MM.1S (cell line): ENCODE data around the gene C1orf21.

Source experiments
- DNase-seq: peaks from one replicate; pipeline ENCODE4 v3.0.0-alpha.2; 2015
- H2AFZ ChIP-seq: fragments of 300-600 bp; sonication (generic); 2 replicates; pipeline ENCODE4 v1.6.0; 2016; ENCODE audit warnings: antibody characterized with exemption, low read length
- H3F3A ChIP-seq: fragments of 300-600 bp; sonication (generic); 2 replicates; pipeline ENCODE4 v1.6.1; 2016; ENCODE audit warnings: mild to moderate bottlenecking, antibody characterized with exemption, low read length, moderate library complexity, mixed read lengths; ENCODE audit not compliant: insufficient read depth
- H3K27ac ChIP-seq: fragments of 300-600 bp; sonication (generic); 2 replicates; pipeline ENCODE4 v1.5.1; 2016; ENCODE audit warnings: mild to moderate bottlenecking, low read length
- H3K27me3 ChIP-seq: fragments of 300-600 bp; sonication (generic); replicated peaks from 2 replicates; pipeline ENCODE4 v1.6.0; 2016; ENCODE audit warnings: low read length; ENCODE audit not compliant: insufficient read depth
- H3K36me3 ChIP-seq: fragments of 300-600 bp; sonication (generic); replicated peaks from 2 replicates; pipeline ENCODE4 v1.6.1; 2016; ENCODE audit warnings: mild to moderate bottlenecking, low read length, mixed read lengths; ENCODE audit not compliant: insufficient read depth
- H3K4me1 ChIP-seq: fragments of 300-600 bp; sonication (generic); 2 replicates; pipeline ENCODE4 v1.6.1; 2016; ENCODE audit warnings: low read length, mixed read lengths
- H3K4me2 ChIP-seq: fragments of 300-600 bp; sonication (generic); 2 replicates; pipeline ENCODE4 v1.6.0; 2016; ENCODE audit warnings: low read depth, low read length
- H3K4me3 ChIP-seq: fragments of 300-600 bp; sonication (generic); 2 replicates; pipeline ENCODE4 v1.5.1; 2016; ENCODE audit warnings: low read length, mixed read lengths
- H3K79me2 ChIP-seq: fragments of 300-600 bp; sonication (generic); 2 replicates; pipeline ENCODE4 v1.6.1; 2016; ENCODE audit warnings: mixed run types, low read length, mixed read lengths
- H3K9ac ChIP-seq: fragments of 300-600 bp; sonication (generic); 2 replicates; pipeline ENCODE4 v1.6.1; 2016; ENCODE audit warnings: low read length, mixed read lengths
- H3K9me2 ChIP-seq: fragments of 300-600 bp; sonication (generic); replicated peaks from 2 replicates; pipeline ENCODE4 v1.6.1; 2016; ENCODE audit warnings: mild to moderate bottlenecking, low read length, mixed read lengths; ENCODE audit not compliant: insufficient read depth
- H3K9me3 ChIP-seq: fragments of 300-600 bp; sonication (generic); replicated peaks from 2 replicates; pipeline ENCODE4 v1.6.1; 2016; ENCODE audit warnings: mild to moderate bottlenecking, low read length, mixed read lengths; ENCODE audit not compliant: insufficient read depth
- H4K20me1 ChIP-seq: fragments of 300-600 bp; sonication (generic); 2 replicates; pipeline ENCODE4 v1.6.1; 2016; ENCODE audit warnings: mild to moderate bottlenecking, low read length, moderate library complexity, mixed read lengths; ENCODE audit not compliant: insufficient read depth
- CTCF ChIP-seq: fragments of 300-600 bp; sonication (generic); IDR thresholded peaks from 2 replicates; pipeline ENCODE4 v1.5.1; 2016; ENCODE audit warnings: antibody characterized with exemption, low read length, mixed read lengths
- EZH2 ChIP-seq: fragments of 300-600 bp; sonication (generic); optimal IDR thresholded peaks from 2 replicates; pipeline ENCODE3; 2017; ENCODE audit warnings: low read depth, mild to moderate bottlenecking, antibody characterized with exemption, low read length, mixed read lengths
- EZH2phosphoT487 ChIP-seq: fragments of 300-600 bp; sonication (generic); IDR thresholded peaks from 2 replicates; pipeline ENCODE4 v1.6.1; 2018; ENCODE audit warnings: antibody characterized with exemption, low read length

Gene C1orf21

GRCh38 chr1:184417916-184418315, 31.1 kb downstream of the C1orf21 start:
- no peak overlapping the region for H3K27ac ChIP-seq
- no peak overlapping the region for H3K9ac ChIP-seq
- no peaks in the 10 kb centered on the region for H3K4me1 ChIP-seq

GRCh38 chr1:184418652-184419349, 32.0 kb downstream of the C1orf21 start:
- peaks cover 52% of the 10 kb centered on the region for H3K79me2 ChIP-seq
- H3K27me3 ChIP-seq: no peaks in the 10 kb centered on the region
- TF ChIP-seq CTCF: no peak
- TF ChIP-seq EZH2: no peak
- TF ChIP-seq EZH2phosphoT487: no peak
- H3F3A ChIP-seq: no peaks in the 10 kb centered on the region
- H3K9me2 ChIP-seq: no peaks in the 10 kb centered on the region
- no peak overlapping the region for H2AFZ ChIP-seq
- no peak for DNase-seq
- H3K4me1 ChIP-seq: no peaks in the 10 kb centered on the region
- H3K9ac ChIP-seq: no peak overlapping the region
- no peaks in the 10 kb centered on the region for H4K20me1 ChIP-seq
- H3K4me3 ChIP-seq: no peak overlapping the region
- no peaks in the 10 kb centered on the region for H3K9me3 ChIP-seq
- no peak overlapping the region for H3K27ac ChIP-seq
- H3K36me3 ChIP-seq: no peaks in the 10 kb centered on the region
- H3K4me2 ChIP-seq: no peak overlapping the region

More at GRCh38 chr1:184417916-184418315, 31.1 kb downstream of the C1orf21 start:
- Histone ChIP-seq H3K36me3 (no peaks in the 10 kb centered on the region), H3K9me2 (no peaks in the 10 kb centered on the region), H3F3A (no peaks in the 10 kb centered on the region), H3K27me3 (no peaks in the 10 kb centered on the region), H2AFZ (no peak overlapping the region), H3K9me3 (no peaks in the 10 kb centered on the region), H3K79me2 (peaks cover 60% of the 10 kb centered on the region), H3K4me3 (no peak overlapping the region), H4K20me1 (no peaks in the 10 kb centered on the region), H3K4me2 (no peak overlapping the region)
- TF ChIP-seq EZH2 (no peak), CTCF (no peak), EZH2phosphoT487 (no peak)
- DNase-seq: no peak

DNA sequence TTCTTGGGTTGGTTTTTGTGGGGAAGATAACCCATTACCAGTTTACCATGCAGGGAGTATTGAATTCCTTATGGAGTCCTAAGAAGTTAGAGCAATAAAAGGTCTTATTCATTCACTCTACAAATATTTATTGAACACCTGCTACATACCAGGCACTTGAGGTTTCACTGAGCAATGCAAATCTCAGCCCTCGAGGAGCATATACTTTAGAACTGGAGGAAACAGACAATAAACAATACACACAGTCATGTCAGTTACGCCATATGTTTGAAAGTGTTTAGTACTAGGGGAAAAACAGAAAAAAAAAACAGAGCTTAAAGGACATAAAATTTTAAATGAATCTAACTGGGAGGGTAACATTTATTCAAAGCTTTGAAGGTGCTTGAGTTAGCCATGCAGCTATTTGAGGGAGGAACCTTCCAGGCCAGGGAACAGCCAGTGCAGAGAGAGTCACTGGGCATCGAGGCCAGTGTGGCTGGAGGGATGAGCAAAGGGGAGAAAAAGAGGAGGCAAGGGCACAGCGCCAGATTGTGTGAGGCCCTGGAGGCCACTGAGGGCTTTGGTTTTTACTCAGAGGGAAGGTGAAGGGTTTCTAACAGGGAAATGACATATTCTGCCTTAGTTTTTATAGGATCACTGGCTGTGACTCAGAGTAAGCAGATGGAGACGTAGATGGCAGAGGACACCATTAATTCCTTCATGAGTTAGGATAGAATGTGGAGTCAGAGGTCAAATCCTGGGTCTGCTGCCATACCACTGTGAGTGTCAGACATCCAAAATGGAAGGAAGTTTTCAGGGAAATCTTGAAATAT, 32.7 kb downstream of the C1orf21 start:
- peaks cover 51% of the 10 kb centered on the region for H3K79me2 ChIP-seq
- no peaks in the 10 kb centered on the region for H3K4me1 ChIP-seq
- no peak overlapping the region for H3K27ac ChIP-seq
- no peak for DNase-seq
- H3K9ac ChIP-seq: no peak overlapping the region
- no peak overlapping the region for H3K4me3 ChIP-seq
- H3K36me3 ChIP-seq: no peaks in the 10 kb centered on the region
- TF ChIP-seq EZH2: no peak
- TF ChIP-seq CTCF: no peak
- no peak for TF ChIP-seq EZH2phosphoT487
- H3K27me3 ChIP-seq: no peaks in the 10 kb centered on the region
- no peaks in the 10 kb centered on the region for H3K9me2 ChIP-seq
- H3K4me2 ChIP-seq: no peak overlapping the region
- H3F3A ChIP-seq: no peaks in the 10 kb centered on the region
- no peak overlapping the region for H2AFZ ChIP-seq
- H4K20me1 ChIP-seq: no peaks in the 10 kb centered on the region
- no peaks in the 10 kb centered on the region for H3K9me3 ChIP-seq
